HEK293 (cell line): Measurements from ENCODE around the gene HSF2.

ENCODE experiments used
- CTCF ChIA-PET: fragments of 350-600 bp; formaldehyde crosslinking; extraction: SDS; loops from one replicate; lab custom pipeline; 2021; ENCODE audit warnings: antibody characterized with exemption; lab: Yijun Ruan, JAX
- POLR2A ChIA-PET: fragments of 300-600 bp; formaldehyde crosslinking; extraction: SDS; loops from one replicate; lab custom pipeline; 2020; ENCODE audit warnings: antibody characterized with exemption, inconsistent platforms; lab: Yijun Ruan, JAX
- H3K27ac ChIP-seq: fragments of 200-500 bp; sonication (Bioruptor generic); 2 replicates; pipeline ENCODE4 v1.5.1; 2014; ENCODE audit warnings: low read depth, low read length, control low read depth, inconsistent platforms; ENCODE audit errors: extremely low read depth
- H3K36me3 ChIP-seq, 2 experiments: fragments of 200-500 bp in 1 of 2; sonication (Bioruptor generic) in 1 of 2; 1 replicate in 1 of 2; 2 replicates in 1 of 2; pipeline ENCODE4 v1.5.1; 2014 to 2017; ENCODE audit warnings: inconsistent platforms in 2 of 2, low read length in 2 of 2; ENCODE audit not compliant: control insufficient read depth in 2 of 2, insufficient read depth in 1 of 2
- H3K4me1 ChIP-seq: fragments of 200-500 bp; sonication (Bioruptor generic); 2 replicates; pipeline ENCODE4 v1.5.1; 2014; ENCODE audit warnings: mild to moderate bottlenecking, low read length, inconsistent platforms; ENCODE audit not compliant: control insufficient read depth, insufficient read depth
- H3K4me3 ChIP-seq: 2 replicates; pipeline ENCODE4 v1.5.1; 2011; ENCODE audit warnings: low read depth, mild to moderate bottlenecking, control low read depth, low read length, moderate library complexity
- H3K9me3 ChIP-seq: fragments of 200-500 bp; sonication (Bioruptor generic); 2 replicates; pipeline ENCODE4 v1.5.1; 2014; ENCODE audit warnings: low read depth, low read length, inconsistent platforms; ENCODE audit not compliant: control insufficient read depth, insufficient read depth
- OVOL3 ChIP-seq: fragments of 450-650 bp; formaldehyde crosslinking; IDR thresholded peaks from 2 replicates; pipeline ENCODE4 v1.5.1; 2016; ENCODE audit warnings: missing biosample characterization, missing genetic modification characterization
- ZNF10 ChIP-seq: fragments of 450-650 bp; formaldehyde crosslinking; IDR thresholded peaks from 2 replicates; pipeline ENCODE4 v1.5.1; 2017; ENCODE audit warnings: missing biosample characterization, missing genetic modification characterization
- ZNF214 ChIP-seq: fragments of 450-650 bp; formaldehyde crosslinking; IDR thresholded peaks from 2 replicates; pipeline ENCODE4 v1.5.1; 2017; ENCODE audit warnings: missing biosample characterization, mild to moderate bottlenecking, missing genetic modification characterization, borderline replicate concordance
- ZNF239 ChIP-seq: fragments of 450-650 bp; formaldehyde crosslinking; IDR thresholded peaks from 2 replicates; pipeline ENCODE4 v1.5.1; 2016; ENCODE audit warnings: missing biosample characterization, missing genetic modification characterization
- ZNF24 ChIP-seq: fragments of 450-650 bp; formaldehyde crosslinking; IDR thresholded peaks from 2 replicates; pipeline ENCODE4 v1.5.1; 2016; ENCODE audit warnings: missing biosample characterization, missing genetic modification characterization
- ZNF266 ChIP-seq: fragments of 450-650 bp; formaldehyde crosslinking; IDR thresholded peaks from 2 replicates; pipeline ENCODE4 v1.5.1; 2016; ENCODE audit warnings: missing biosample characterization, missing genetic modification characterization, low read depth
- ZNF548 ChIP-seq: fragments of 450-650 bp; formaldehyde crosslinking; IDR thresholded peaks from 2 replicates; pipeline ENCODE4 v1.5.1; 2016; ENCODE audit warnings: missing biosample characterization, missing genetic modification characterization
- ZNF585B ChIP-seq: fragments of 450-650 bp; formaldehyde crosslinking; IDR thresholded peaks from 2 replicates; pipeline ENCODE4 v1.5.1; 2016; ENCODE audit warnings: missing biosample characterization, missing genetic modification characterization
- ZNF621 ChIP-seq: fragments of 450-650 bp; formaldehyde crosslinking; IDR thresholded peaks from 2 replicates; pipeline ENCODE4 v1.5.1; 2017; ENCODE audit warnings: missing biosample characterization, missing genetic modification characterization
- ZNF677 ChIP-seq: fragments of 450-650 bp; IDR thresholded peaks from 2 replicates; pipeline ENCODE4 v1.5.0; 2018; ENCODE audit warnings: missing biosample characterization, mild to moderate bottlenecking, missing genetic modification characterization, moderate library complexity
- ZNF747 ChIP-seq: fragments of 450-650 bp; formaldehyde crosslinking; IDR thresholded peaks from 2 replicates; pipeline ENCODE4 v1.5.1; 2016; ENCODE audit warnings: missing biosample characterization, missing genetic modification characterization
- ZNF76 ChIP-seq: fragments of 450-650 bp; formaldehyde crosslinking; IDR thresholded peaks from 2 replicates; pipeline ENCODE4; 2016; ENCODE audit warnings: low read depth, missing biosample characterization, missing genetic modification characterization, borderline replicate concordance
- TF ChIP-seq, protein P1 (sequence below): fragments of 450-650 bp; formaldehyde crosslinking; IDR thresholded peaks from 2 replicates; pipeline ENCODE4 v1.5.1; 2017; ENCODE audit warnings: missing biosample characterization, missing genetic modification characterization
- TF ChIP-seq, protein P2 (sequence below): IDR thresholded peaks from 2 replicates; pipeline ENCODE4 v1.6.1; 2011; ENCODE audit warnings: mild to moderate bottlenecking, low read depth, low read length, borderline replicate concordance
- TF ChIP-seq, protein P3 (sequence below): fragments of 450-650 bp; formaldehyde crosslinking; IDR thresholded peaks from 2 replicates; pipeline ENCODE4 v1.5.1; 2016; ENCODE audit warnings: missing biosample characterization, missing genetic modification characterization
- TF ChIP-seq, protein P4 (sequence below): fragments of 450-650 bp; formaldehyde crosslinking; IDR thresholded peaks from 2 replicates; pipeline ENCODE4 v1.5.1; 2016; ENCODE audit warnings: missing biosample characterization, missing genetic modification characterization
- TF ChIP-seq, protein P5 (sequence below): fragments of 450-650 bp; formaldehyde crosslinking; IDR thresholded peaks from 2 replicates; pipeline ENCODE4 v1.5.1; 2016; ENCODE audit warnings: missing biosample characterization, missing genetic modification characterization

Gene HSF2

DNA sequence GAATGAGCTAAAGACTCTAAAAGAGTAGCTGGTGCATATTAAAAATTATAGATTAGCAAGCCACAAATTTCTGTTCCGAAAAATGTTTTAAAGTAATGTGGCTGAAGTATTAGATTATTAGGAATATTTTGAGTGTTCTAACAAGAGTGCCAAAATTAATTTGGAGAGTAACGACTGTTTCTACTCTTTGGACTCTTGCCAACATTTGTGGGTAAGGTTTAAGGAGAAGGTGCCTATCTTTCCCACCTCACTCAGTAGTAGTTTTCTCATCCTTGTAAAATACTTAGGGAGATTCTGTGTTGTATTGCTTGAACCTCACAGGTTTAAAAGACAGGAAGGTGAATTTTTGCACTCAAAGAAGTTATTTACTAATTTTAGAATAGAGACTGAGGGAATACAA, 5.0 kb downstream of the HSF2 start:
- Histone ChIP-seq H3K27ac (no peak overlapping the region), H3K4me3 (no peak overlapping the region), H3K36me3 (peaks cover 0 to 16% of the 10 kb centered on the region in 2 experiments; a peak in 2 of 3 replicates), H3K4me1 (peaks cover 30% of the 10 kb centered on the region), H3K9me3 (no peaks in the 10 kb centered on the region)
- ChIA-PET CTCF (interaction anchor here (0.6 to 0.7 kb wide), 3 partner anchors 15 to 88 kb away, joined by 3 read pairs; no protein-coding TSS in a partner anchor), POLR2A (no interaction called here)
- TF ChIP-seq, protein P1, sequence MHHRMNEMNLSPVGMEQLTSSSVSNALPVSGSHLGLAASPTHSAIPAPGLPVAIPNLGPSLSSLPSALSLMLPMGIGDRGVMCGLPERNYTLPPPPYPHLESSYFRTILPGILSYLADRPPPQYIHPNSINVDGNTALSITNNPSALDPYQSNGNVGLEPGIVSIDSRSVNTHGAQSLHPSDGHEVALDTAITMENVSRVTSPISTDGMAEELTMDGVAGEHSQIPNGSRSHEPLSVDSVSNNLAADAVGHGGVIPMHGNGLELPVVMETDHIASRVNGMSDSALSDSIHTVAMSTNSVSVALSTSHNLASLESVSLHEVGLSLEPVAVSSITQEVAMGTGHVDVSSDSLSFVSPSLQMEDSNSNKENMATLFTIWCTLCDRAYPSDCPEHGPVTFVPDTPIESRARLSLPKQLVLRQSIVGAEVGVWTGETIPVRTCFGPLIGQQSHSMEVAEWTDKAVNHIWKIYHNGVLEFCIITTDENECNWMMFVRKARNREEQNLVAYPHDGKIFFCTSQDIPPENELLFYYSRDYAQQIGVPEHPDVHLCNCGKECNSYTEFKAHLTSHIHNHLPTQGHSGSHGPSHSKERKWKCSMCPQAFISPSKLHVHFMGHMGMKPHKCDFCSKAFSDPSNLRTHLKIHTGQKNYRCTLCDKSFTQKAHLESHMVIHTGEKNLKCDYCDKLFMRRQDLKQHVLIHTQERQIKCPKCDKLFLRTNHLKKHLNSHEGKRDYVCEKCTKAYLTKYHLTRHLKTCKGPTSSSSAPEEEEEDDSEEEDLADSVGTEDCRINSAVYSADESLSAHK (tag by site-specific recombination): 0 out of 2 replicates have a peak, but pooled peaks have one; percentile 29
- no peak for TF ChIP-seq ZNF214 (tag by site-specific recombination)
- TF ChIP-seq ZNF585B (tag by site-specific recombination): no peak
- TF ChIP-seq, protein P2, sequence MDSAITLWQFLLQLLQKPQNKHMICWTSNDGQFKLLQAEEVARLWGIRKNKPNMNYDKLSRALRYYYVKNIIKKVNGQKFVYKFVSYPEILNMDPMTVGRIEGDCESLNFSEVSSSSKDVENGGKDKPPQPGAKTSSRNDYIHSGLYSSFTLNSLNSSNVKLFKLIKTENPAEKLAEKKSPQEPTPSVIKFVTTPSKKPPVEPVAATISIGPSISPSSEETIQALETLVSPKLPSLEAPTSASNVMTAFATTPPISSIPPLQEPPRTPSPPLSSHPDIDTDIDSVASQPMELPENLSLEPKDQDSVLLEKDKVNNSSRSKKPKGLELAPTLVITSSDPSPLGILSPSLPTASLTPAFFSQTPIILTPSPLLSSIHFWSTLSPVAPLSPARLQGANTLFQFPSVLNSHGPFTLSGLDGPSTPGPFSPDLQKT: no peak

DNA sequence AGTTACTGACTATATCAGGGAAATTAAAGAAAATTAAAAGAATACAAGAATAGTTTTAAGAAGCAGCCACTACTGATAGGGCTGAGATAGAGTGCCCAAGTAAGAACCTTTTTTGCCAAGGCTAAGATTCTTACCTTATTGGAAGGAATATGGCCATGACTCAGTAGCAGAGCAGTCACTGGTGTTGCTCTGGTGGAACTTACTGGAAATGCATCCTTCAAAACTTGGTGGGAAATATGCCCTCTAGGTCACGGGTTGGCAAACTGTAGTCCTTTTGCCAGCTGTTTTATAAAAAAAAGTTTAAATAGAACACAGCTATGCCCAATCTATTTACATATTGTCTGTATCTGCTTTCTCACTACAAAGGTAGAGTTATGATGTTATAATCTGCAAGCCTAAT, 6.0 kb downstream of the HSF2 start:
- ChIA-PET POLR2A (interaction anchor here (0.7 kb wide), 1 partner anchor 66 kb away, joined by 3 read pairs; the partner anchor contains the start of gene SERINC1), CTCF (interaction anchor here (0.6 to 1.7 kb wide), 4 partner anchors 8 to 554 kb away, joined by 3 to 7 read pairs (median 4); no protein-coding TSS in a partner anchor)
- Histone ChIP-seq H3K4me1 (peaks cover 34% of the 10 kb centered on the region), H3K27ac (no peak overlapping the region), H3K4me3 (no peak overlapping the region), H3K36me3 (peaks cover 0 to 16% of the 10 kb centered on the region in 2 experiments; a peak in 2 of 3 replicates), H3K9me3 (no peaks in the 10 kb centered on the region)
- TF ChIP-seq ZNF621 (tag by site-specific recombination) (no peak), ZNF239 (tag by site-specific recombination) (no peak), OVOL3 (tag by site-specific recombination) (no peak), ZNF10 (tag by site-specific recombination) (no peak), ZNF677 (tag by site-specific recombination) (no peak)
- TF ChIP-seq, protein P3, sequence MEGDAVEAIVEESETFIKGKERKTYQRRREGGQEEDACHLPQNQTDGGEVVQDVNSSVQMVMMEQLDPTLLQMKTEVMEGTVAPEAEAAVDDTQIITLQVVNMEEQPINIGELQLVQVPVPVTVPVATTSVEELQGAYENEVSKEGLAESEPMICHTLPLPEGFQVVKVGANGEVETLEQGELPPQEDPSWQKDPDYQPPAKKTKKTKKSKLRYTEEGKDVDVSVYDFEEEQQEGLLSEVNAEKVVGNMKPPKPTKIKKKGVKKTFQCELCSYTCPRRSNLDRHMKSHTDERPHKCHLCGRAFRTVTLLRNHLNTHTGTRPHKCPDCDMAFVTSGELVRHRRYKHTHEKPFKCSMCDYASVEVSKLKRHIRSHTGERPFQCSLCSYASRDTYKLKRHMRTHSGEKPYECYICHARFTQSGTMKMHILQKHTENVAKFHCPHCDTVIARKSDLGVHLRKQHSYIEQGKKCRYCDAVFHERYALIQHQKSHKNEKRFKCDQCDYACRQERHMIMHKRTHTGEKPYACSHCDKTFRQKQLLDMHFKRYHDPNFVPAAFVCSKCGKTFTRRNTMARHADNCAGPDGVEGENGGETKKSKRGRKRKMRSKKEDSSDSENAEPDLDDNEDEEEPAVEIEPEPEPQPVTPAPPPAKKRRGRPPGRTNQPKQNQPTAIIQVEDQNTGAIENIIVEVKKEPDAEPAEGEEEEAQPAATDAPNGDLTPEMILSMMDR (tag by site-specific recombination): no peak
- TF ChIP-seq, all 188 proteins: peak for 0

DNA sequence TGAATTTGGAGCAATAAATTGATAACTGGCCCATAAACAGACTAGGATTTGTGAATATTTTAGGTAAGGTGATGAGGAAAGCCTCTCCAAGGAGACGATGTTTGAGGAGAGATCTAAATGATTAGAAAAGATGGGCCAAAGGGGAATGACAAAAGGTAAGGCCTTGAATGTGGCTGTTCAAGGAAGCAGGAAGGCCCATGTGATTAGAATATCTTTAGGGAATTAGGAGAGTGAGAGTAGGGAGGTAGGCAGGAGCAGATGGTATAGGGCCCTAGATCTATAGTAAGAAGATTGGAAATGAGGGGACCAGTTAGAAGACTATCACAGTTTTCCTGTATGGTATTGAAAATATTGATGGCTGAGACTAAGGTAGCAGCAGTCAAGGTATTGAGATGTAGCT, 6.7 kb downstream of the HSF2 start:
- CTCF ChIA-PET: interaction anchor here (0.6 to 1.7 kb wide), 3 partner anchors 9 to 555 kb away, joined by 3 to 7 read pairs (median 3); no protein-coding TSS in a partner anchor
- peaks cover 38% of the 10 kb centered on the region for H3K4me1 ChIP-seq
- POLR2A ChIA-PET: no interaction called here

More for the DNA sequence above, 6.7 kb downstream of the HSF2 start:
- H3K27ac ChIP-seq: no peak overlapping the region
- peaks cover 0 to 16% of the 10 kb centered on the region in 2 experiments; a peak in 2 of 3 replicates for H3K36me3 ChIP-seq
- TF ChIP-seq, protein P4, sequence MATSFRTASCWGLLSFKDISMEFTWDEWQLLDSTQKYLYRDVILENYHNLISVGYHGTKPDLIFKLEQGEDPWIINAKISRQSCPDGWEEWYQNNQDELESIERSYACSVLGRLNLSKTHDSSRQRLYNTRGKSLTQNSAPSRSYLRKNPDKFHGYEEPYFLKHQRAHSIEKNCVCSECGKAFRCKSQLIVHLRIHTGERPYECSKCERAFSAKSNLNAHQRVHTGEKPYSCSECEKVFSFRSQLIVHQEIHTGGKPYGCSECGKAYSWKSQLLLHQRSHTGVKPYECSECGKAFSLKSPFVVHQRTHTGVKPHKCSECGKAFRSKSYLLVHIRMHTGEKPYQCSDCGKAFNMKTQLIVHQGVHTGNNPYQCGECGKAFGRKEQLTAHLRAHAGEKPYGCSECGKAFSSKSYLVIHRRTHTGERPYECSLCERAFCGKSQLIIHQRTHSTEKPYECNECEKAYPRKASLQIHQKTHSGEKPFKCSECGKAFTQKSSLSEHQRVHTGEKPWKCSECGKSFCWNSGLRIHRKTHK (tag by site-specific recombination): no peak
- no peak for TF ChIP-seq ZNF747 (tag by site-specific recombination)
- TF ChIP-seq, protein P5, sequence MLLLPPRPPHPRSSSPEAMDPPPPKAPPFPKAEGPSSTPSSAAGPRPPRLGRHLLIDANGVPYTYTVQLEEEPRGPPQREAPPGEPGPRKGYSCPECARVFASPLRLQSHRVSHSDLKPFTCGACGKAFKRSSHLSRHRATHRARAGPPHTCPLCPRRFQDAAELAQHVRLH (tag by site-specific recombination): no peak
- TF ChIP-seq ZNF24: no peak
- no peak for TF ChIP-seq ZNF76 (tag by site-specific recombination)
- TF ChIP-seq ZNF548 (tag by site-specific recombination): no peak
- TF ChIP-seq ZNF266: no peak
- no peak overlapping the region for H3K4me3 ChIP-seq
- no peaks in the 10 kb centered on the region for H3K9me3 ChIP-seq
